GM19239 (cell line): ENCODE results near the gene TUBA1A.
"Not testable (repeated sequence)": the region's sequence is repeated elsewhere in the genome, so short reads cannot be mapped to it uniquely, and the experiment has no call there.

Experiments used
- DNase-seq: peaks from one replicate; pipeline ENCODE4 v3.0.0; 2011; ENCODE audit warnings: low spot score; ENCODE audit not compliant: insufficient read length
- FAIRE-seq: peaks from 2 replicates; lab custom pipeline; 2011; peaks lifted over from hg19 to GRCh38; lab: Jason Lieb, UNC

The TUBA1A gene

DNA sequence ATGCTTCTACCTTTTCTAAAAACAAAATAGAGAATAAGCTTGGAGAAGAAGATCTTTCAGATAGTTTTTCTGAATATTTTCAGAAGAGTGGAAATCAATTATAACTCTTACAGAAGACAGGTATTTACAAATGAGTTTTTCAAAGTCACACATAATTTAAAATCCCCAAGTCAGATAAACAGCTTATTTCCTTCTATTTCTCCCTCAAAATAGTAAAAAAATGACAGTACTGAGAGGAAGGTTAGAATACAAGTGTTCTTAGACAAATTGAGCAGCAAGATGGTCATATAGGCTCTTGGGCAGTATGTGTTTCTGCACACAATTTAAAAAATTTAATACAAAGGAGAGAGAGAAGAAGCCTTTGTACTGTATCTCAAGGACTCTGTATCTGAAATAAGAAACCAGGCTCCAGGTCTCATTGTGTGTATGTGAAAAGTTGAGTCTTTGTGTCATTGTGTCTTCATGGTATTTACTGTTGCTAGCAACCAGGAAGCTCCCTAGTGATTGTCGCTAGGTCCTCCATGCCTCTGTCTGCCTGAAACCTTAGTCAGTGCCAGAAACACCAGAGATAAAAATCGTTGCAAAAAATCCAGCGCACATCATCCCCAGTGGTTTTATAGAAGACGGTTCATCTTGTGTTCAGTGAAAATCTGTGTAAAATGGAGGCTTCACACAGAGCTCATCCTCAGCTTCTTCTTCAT, 12.9 kb upstream of the TUBA1A start:
- FAIRE-seq (no peak), DNase-seq (no peak)

DNA sequence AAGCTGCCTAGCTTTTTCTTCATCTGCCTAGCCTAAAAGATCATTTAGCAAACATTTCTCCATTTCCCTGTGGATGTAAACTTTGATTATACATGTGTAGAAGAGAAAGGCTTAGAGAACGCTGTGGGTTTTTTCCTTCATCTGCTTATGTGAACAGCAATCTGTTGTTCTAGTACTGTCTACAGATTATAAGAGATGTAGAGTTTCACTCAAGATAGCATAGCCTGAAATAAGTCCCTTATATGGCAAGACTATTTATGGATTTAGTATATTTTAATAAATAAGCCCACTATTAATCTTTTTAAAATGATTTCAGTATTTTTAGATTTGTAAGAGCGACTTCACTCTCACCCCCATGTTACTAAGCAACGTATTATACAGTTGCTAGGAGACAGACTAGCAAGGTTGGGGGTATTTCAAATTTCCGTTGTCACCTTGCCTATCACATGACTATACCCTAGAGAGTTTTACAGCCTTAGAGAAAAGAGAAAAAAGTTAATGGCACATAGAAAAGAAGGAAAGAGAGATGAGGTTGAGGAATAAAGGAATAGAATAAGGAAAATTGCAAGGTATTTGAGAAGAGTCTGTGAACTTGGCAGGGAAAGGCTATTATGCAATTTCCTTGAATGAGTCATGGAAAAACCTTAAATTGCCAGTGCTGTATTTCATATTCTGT, 12.2 kb upstream of the TUBA1A start:
- FAIRE-seq, result no peak

DNA sequence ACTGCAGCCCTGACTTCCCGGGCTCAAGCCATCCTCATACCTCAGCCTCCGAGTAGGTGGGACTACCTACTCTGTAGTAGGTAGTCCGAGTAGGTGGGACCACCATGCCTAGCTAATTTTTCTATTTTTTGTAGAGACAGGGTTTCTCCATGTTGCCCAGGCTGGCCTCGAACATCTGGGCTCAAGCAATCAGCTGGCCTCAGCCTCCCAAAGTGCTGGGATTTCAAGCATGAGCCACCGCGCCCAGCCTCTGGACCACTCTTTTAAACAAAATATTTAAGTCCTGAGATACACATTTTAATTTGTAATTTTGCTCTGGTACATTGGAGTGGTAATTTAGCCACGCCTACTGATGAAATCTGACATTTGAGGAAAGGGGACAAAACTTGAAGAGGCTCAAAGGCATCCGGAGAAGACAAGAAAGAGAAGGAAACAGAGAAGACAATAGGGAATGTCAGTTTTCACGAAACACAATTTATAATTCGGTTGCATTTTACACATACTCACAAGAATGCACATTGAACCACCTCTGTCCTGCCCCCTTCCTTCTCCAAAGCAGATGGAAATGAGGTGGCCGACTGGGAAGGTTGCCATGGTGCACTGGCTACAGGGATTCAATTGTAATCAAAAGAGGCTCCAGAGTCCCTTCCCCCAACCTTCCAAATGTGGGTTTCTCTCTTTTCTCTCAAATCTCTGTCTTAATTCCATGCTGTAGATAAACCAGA, 9.7 kb upstream of the TUBA1A start:
- DNase-seq, result no peak
- no peak for FAIRE-seq

More for the DNA sequence above, 12.2 kb upstream of the TUBA1A start:
- DNase-seq, result no peak

DNA sequence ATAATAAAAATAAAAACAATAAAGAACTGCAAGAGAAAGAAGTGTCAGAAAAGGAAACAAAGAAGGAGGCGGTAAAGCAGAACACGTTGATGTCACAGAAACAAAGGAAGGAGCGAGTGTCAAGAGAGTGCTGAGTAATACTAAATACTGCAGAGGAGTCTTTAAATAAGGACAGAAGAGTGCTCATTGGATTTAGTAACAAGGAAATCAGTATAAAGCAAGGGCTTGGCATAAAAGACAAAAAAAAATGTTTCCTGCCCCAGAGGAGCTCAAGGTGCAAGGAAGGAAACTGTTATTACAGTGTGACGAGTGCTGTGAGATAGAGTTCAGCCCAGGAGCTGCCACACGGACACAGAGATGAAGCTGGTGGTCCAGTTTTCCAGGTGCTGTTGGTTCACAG, 8.4 kb upstream of the TUBA1A start:
- FAIRE-seq (no peak), DNase-seq (no peak)

DNA sequence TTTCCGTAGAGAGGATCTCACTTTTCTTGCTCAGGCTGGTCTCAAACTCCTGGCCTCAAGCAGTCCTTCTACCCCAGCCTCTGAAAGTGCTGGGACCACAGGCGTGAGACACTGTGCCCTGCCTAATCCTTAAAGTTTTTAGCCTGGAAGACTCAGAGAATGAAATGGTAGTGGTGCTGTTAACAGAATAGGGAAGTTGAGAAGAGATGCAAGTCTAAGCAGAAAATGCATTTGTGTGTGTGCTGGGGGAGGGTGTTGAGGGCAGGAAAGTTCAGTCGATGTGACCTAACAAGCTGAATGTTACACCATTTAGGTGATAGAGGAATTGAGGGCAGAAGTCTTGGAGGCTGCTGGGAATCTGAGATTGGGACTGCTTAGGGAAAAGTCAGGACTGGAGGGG, 6.9 kb upstream of the TUBA1A start:
- DNase-seq, result no peak
- FAIRE-seq, result no peak

DNA sequence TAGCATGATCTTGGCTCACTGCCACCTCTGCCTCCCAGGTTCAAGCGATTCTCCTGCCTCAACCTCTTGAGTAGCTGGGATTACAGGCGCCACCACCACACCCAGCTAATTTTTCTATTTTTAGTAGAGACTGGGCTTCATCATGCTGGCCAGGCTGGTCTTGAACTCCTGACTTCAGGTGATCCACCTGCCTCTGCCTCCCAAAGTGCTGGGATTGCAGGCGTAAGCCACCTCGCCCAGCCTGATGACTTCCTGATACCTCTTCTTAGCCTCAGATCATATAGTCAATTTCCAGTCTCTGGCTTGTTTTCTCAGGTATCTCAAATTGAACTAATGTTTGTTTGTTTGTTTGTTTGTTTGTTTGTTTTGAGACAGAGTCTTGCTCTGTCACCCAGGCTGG, 4.9 kb upstream of the TUBA1A start:
- FAIRE-seq, DNase-seq: not testable (repeated sequence)

DNA sequence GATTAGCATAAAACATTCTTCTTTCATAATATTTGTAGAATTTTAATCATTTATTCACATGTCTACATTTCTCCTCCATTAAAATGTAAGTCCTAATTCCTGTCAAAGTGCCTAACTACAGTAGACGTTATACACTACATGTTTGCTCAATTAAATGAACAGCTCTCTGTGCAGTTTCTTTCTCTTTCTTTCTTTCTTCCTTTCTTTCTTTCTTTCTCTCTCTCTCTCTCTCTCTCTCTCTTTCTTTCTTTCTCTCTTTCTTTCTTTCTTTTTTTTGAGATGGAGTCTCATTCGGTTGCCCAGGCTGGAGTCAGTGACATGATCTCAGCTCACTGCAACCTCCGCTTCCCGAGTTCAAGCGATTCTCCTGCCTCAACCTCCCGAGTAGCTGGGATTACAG, 2.6 kb upstream of the TUBA1A start:
- not testable (repeated sequence) for FAIRE-seq, DNase-seq

DNA sequence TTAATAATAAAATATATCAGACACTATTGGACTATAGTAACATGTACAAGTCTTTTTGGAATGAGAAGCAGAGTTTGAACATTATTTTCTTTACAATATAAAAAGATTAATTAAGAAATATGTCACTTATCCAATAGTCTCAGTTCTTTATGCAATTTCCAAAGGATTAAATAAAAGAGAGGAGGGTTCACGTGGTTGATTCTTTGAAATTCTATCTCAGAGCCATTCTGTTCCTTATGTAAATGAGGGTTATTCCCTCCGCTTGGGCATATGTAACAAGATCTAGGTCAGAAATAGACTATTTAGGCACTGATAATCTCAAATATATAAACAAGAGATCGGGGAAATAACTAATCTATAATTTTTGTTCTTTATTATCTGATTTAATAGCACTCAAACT, 2.1 kb upstream of the TUBA1A start:
- no peak for FAIRE-seq

DNA sequence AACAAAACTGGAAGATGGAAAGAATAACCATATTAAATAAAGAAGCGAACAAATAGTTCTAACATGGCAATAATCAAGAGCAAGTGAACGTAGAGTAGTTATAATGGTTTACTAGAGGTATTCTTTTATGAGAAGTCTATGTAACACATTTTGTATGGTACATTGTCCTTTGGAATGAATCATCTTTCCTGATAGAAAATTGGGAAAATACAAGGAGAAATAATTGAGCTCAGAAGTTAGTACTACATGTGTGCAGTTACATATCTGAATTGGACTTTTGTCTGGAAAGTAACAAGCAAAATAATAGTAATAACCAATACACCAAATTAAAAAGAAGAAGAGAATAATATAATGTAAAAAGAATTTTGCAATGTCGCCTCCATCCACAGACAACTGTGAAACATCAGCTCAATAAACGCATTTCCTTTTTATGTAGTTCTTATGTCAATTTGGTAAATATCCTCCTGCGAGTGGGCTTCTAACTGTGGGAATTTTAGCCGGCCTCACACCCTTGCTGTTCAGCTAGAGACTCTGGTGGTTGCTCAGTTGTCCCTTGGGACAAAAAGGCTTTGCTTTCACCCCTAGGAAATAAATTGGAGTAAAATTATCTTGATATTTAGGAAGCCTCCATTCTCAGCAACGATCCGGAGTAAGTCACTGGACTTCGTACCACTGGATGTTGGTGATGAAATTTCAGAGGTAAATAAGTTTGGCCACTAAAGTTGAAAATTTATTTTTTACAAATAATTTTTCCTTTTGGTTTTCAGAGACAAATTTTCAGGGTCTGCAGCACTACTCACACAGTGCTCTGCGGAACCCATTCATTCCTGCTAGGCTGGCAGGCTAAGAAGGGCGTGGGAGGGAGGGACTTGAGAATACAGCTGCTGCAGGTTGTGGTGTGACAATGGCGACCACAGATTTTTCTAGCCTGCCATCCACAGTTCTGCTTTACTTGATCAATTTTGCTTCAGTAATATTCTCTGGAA, 1.1 kb upstream of the TUBA1A start:
- FAIRE-seq, result no peak
- no peak for DNase-seq

More for the DNA sequence above, 2.1 kb upstream of the TUBA1A start:
- no peak for DNase-seq

DNA sequence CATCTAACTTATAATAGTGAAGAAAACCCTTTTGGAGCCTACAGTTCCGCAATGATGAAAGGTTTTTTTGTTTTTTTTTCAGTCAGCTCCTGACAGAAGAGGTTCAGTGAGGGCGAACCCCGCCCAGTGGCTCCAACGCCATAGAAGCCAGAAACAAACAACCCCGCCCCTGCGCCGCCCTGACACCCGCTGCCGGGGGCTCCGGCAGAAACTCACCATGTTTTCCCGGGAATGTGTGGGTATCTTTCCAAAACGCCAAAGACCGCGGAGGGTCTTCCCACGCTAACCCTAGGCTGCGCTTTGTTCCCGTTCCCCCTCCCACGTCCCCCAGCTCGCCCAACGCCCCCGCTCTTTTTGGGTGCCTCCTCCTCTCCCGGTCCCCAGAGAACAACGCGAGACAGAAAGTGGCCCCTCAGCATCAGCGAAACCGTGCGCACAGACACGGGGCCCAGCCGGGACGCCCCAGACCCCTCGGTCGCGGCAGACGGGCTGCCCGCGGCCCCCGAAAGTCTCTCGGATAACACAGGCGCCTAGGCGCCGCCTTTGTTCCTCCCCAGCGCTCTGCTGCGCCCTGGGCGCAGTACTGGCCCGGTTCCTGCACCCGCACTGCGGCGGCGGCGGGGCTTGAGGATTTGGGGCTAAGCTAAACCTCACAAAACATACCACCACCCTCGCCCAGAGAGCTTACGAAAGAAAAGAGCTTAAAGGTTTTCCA, 522 bp downstream of the TUBA1A start:
- no peak for FAIRE-seq
- DNase-seq, result peak; percentile 20

DNA sequence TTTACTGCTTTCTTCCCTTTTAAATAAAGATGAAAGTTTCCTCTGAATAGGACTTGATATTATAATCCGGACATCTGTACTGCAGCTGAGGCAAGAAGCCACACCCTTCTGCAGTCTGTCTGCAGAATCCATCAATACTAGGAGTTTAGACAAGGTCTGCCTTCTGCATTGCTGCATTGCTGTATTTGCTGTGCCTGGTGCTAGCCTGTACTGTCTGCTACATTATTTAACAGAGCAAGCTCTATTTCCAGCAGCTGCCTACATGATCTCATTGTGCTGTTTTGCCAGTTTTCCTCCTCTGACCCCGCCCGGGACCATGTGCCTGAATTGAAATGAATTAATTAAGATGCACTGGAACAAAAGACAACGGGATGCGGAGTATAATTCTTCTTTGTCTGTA, 1.7 kb downstream of the TUBA1A start:
- DNase-seq (no peak), FAIRE-seq (no peak)

DNA sequence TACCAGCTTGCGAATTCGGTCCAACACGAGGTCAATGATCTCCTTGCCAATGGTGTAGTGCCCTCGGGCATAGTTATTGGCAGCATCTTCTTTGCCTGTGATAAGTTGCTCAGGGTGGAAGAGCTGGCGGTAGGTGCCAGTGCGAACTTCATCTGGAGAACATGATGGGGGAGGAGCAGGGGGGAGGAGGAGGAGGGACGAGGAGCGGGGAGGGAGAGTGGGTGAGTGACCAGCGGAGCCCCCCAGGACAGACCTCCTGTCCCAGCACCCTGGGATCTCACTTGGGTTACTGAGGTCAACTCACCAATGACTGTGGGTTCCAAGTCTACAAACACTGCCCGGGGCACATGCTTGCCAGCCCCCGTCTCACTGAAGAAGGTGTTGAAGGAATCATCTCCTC, 2.6 kb downstream of the TUBA1A start:
- not testable (repeated sequence) for FAIRE-seq, DNase-seq

DNA sequence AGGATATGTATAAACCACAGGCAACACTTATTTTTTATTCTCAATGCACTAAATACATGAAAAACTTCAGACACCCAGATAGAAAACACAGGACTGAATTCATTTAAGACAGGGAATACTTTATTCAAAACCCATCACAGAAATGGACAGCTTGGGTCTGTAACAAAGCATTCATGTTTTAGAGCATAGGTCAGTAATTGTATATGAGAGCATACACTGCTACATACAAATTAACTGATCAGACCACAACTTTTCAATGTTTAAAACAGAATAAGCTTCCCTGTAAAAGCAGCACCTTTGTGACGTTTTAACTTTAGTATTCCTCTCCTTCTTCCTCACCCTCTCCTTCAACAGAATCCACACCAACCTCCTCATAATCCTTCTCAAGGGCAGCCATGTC, 4.2 kb downstream of the TUBA1A start:
- not testable (repeated sequence) for DNase-seq, FAIRE-seq

DNA sequence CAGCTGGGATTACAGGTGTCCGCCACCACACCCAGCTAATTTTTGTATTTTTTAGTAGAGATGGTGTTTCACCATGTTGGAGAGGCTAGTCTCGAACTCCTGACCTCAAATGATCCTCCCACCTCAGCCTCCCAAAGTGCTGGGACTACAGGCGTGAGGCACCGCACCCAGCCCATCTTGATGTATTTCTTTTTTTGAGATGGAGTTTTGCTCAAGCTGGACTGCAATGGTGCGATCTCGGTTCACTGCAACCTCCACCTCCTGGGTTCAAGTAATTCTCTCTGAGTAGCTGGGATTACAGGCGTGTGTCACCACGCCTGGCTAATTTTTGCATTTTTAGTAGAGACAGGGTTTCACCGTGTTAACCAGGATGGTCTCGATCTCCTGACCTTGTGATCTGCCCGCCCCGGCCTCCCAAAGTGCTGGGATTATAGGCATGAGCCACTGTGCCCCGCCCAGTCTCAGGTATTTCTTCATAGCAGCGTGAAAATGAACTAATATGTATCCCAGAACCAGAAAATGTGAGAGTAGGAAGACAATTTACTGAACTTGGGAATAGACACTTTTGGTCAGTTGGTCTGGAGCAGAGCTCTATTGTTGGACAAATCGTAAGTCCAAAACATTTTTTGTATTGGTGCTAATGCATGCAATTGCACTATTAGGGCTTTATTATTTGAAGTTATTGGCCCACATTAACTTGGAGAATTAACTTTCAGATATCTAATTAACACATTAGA, 5.5 kb downstream of the TUBA1A start:
- not testable (repeated sequence) for DNase-seq, FAIRE-seq

DNA sequence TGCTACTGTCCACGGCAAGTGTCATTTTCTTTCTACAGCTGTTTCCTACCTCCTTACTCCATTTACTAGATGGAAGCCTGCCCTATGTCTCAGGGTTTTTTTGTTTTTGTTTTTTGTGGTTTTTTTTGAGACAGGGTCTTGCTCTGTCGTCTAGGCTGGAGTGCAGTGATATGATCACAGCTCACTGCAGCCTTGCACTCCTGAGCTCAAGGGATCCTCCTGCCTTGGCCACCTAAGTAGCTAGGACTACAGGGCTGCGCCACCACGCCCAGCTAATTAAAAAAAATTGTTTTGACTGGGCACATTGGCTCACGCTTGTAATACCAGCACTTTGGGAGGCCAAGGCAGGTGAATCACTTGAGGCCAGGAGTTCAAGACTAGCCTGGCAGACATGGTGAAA, 14.7 kb downstream of the TUBA1A start:
- DNase-seq, result no peak
- FAIRE-seq, result no peak

DNA sequence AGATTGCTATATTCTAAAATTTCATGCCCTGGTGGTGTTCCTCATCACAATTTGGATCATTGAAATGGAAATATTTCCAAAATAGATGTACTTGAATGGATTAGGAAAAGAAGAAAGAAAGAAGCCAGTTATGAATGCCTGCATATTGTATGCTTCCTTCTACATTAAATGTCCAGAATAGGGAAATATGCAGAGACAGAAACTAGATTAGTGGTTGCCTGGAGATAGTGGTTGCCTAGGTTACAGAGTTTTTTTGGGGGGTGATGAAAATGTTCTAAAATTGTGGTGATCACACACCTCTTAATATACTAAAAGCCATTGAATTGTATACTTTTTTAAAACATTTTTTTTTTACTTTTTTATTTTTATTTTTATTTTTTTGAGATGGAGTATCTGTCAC, 18.0 kb downstream of the TUBA1A start:
- DNase-seq (no peak), FAIRE-seq (no peak)

DNA sequence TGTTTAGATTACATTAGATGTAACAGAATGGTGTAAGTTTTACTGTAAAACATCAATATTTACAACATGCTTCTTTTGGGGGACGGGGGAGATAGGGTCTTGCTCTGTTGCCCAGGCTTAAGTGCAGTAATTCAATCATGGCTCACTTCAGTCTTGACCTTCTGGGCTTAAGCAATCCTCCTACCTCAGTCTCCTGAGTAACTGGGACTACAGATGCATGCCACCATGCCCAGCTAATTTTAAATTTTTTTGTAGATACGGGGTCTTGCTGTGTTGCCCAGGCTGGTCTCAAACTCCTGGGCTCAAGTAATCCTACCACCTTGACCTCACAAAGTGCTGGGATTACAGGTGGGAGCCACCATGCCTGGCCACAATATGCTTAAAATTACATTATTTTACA, 23.8 kb downstream of the TUBA1A start:
- no peak for FAIRE-seq

DNA sequence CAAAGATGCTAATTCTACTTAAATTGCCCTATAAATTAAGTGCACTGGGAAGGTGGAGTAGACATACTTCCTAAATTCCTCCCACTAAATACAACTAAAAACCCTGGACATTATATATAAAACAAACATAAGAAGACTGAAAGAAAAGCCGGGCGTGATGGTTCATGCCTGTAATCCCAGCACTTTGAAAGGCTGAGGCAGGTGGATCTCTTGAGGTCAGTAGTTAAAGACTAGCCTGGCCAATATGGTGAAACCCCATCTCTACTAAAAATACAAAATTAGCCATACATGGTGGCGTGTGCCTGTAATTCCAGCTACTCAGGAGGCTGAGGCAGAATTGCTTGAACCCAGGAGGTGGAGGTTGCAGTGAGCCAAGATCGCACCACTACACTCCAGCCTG, 27.0 kb downstream of the TUBA1A start:
- not testable (repeated sequence) for FAIRE-seq, DNase-seq

More for the DNA sequence above, 23.8 kb downstream of the TUBA1A start:
- no peak for DNase-seq
